GM12878 (cell line): ENCODE measurements around the gene SYT8. TPM values are rescaled to one million over a fixed set of nuclear protein-coding genes. Genes with fewer than 3 reads are reported as not detected.
"Not testable (repeated sequence)": the region's sequence is repeated elsewhere in the genome, so short reads cannot be mapped to it uniquely, and the experiment has no call there.

Experiments used
- ATAC-seq: fragments of 200-7000 bp; cut with Tn5 transposase; 3 replicates; pipeline ENCODE4 v1.9.1; 2020; ENCODE audit warnings: mild to moderate bottlenecking, moderate library complexity
- BruUV-seq: library from RNA; stranded (reverse); fragments of 400-500 nt; replicated peaks from 2 replicates; lab custom pipeline; 2021; lab: Mats Ljungman, UMichigan
- CTCF ChIA-PET: fragments of 300-600 bp; sonication (Branson Sonifier 250); formaldehyde crosslinking; extraction: SDS; loops from one replicate; lab custom pipeline; 2021; ENCODE audit warnings: inconsistent platforms; lab: Yijun Ruan, JAX
- POLR2A ChIA-PET: fragments of 350-600 bp; formaldehyde crosslinking; extraction: SDS; loops from one replicate; lab custom pipeline; 2021; ENCODE audit warnings: inconsistent platforms; lab: Charles Lee
- RAD21 ChIA-PET: fragments of 300-600 bp; sonication (Branson Sonifier 250); formaldehyde crosslinking; loops from one replicate; lab custom pipeline; 2023; ENCODE audit warnings: antibody characterized with exemption; ENCODE audit not compliant: unreplicated experiment; lab: Charles Lee
- SMC1A ChIA-PET: fragments of 300-600 bp; sonication (Branson Sonifier 250); formaldehyde crosslinking; loops from one replicate; lab custom pipeline; 2023; ENCODE audit not compliant: unreplicated experiment, uncharacterized antibody; lab: Charles Lee
- DNase-seq: peaks from one replicate; pipeline ENCODE4 v3.0.0-alpha.2; 2011; ENCODE audit warnings: low read depth, low spot score
- FAIRE-seq: peaks from 3 replicates; lab custom pipeline; 2011; peaks lifted over from hg19 to GRCh38; lab: Jason Lieb, UNC
- H2AFZ ChIP-seq: 2 replicates; pipeline ENCODE4 v1.6.0; 2011; ENCODE audit warnings: low read depth, low read length, control low read depth; ENCODE audit not compliant: control insufficient read depth
- H3K27ac ChIP-seq: 2 replicates; pipeline ENCODE4 v1.5.1; 2011; ENCODE audit warnings: control low read depth; ENCODE audit not compliant: control insufficient read depth, insufficient read depth
- H3K27me3 ChIP-seq, 2 experiments: replicated peaks in 1 of 2; 2 replicates each; pipeline versions ENCODE4 v1.6.0 to v1.6.1; 2011; ENCODE audit warnings: low read length in 1 of 2; ENCODE audit not compliant: control insufficient read depth in 2 of 2, insufficient read depth in 2 of 2
- H3K36me3 ChIP-seq, 2 experiments: 2 replicates each; pipeline ENCODE4 v1.5.1; 2011; ENCODE audit warnings: low read length in 1 of 2; ENCODE audit not compliant: control insufficient read depth in 2 of 2, insufficient read depth in 2 of 2
- H3K4me1 ChIP-seq: 2 replicates; pipeline ENCODE4 v1.6.1; 2011; ENCODE audit warnings: mild to moderate bottlenecking, low read length, moderate library complexity, mixed read lengths; ENCODE audit not compliant: control insufficient read depth, insufficient read depth
- H3K4me2 ChIP-seq: 2 replicates; pipeline ENCODE4 v1.6.0; 2011; ENCODE audit warnings: control low read depth; ENCODE audit not compliant: control insufficient read depth, insufficient read depth
- H3K4me3 ChIP-seq: fragments of 200-600 bp; sonication (generic); 2 replicates; pipeline ENCODE4 v1.5.1; 2016
- H3K79me2 ChIP-seq: 2 replicates; pipeline ENCODE4 v1.6.0; 2011; ENCODE audit warnings: low read length; ENCODE audit not compliant: control insufficient read depth, insufficient read depth
- H3K9ac ChIP-seq: 2 replicates; pipeline ENCODE4 v1.8.0; 2011; ENCODE audit warnings: low read length, control low read depth, mixed read lengths; ENCODE audit not compliant: control insufficient read depth, insufficient read depth
- H3K9me3 ChIP-seq: replicated peaks from 3 replicates; pipeline ENCODE4 v1.5.1; 2011; ENCODE audit warnings: mild to moderate bottlenecking, low read length; ENCODE audit not compliant: control insufficient read depth, insufficient read depth
- H4K20me1 ChIP-seq: 2 replicates; pipeline ENCODE4 v1.6.0; 2011; ENCODE audit not compliant: control insufficient read depth, insufficient read depth
- CBX3 ChIP-seq: fragments of 200-600 bp; sonication (generic); IDR thresholded peaks from 2 replicates; pipeline ENCODE4 v1.6.1; 2016; ENCODE audit warnings: low read depth, borderline replicate concordance
- HDAC2 ChIP-seq: fragments of 200-600 bp; sonication (generic); IDR thresholded peaks from 2 replicates; pipeline ENCODE4 v1.6.1; 2017
- IKZF2 ChIP-seq, 2 experiments: fragments of 450-650 bp; IDR thresholded peaks; 2 replicates each; pipeline ENCODE4 v1.6.1; 2017; ENCODE audit warnings: mild to moderate bottlenecking in 2 of 2, moderate library complexity in 2 of 2
- NRF1 ChIP-seq: conservative IDR thresholded peaks from 2 replicates; pipeline ENCODE4 v1.6.1; 2011; ENCODE audit warnings: mild to moderate bottlenecking, low read depth, low read length, improper control_type of control experiment
- POLR2AphosphoS5 ChIP-seq: IDR thresholded peaks from 2 replicates; pipeline ENCODE4 v1.6.1; 2011; ENCODE audit warnings: mild to moderate bottlenecking, low read length, inconsistent platforms
- RELA ChIP-seq: fragments of 450-650 bp; IDR thresholded peaks from 2 replicates; pipeline ENCODE4 v1.8.0; 2014; ENCODE audit warnings: borderline replicate concordance; ENCODE audit not compliant: partially characterized antibody
- SMAD1 ChIP-seq: fragments of 450-650 bp; IDR thresholded peaks from 2 replicates; pipeline ENCODE4 v1.6.1; 2018; ENCODE audit warnings: mild to moderate bottlenecking, low read depth; ENCODE audit not compliant: partially characterized antibody
- STAT1 ChIP-seq: fragments of 450-650 bp; conservative IDR thresholded peaks from 2 replicates; pipeline ENCODE4 v1.6.1; 2014; ENCODE audit warnings: antibody characterized with exemption, mild to moderate bottlenecking
- WGBS: methylation state at CpG from one replicate; pipeline ENCODE4 v1.1.6; 2016; ENCODE audit warnings: low lambda C conversion rate; ENCODE audit not compliant: insufficient replicate concordance, insufficient coverage; ENCODE audit errors: missing lambda C conversion rate; 5-methylcytosine and 5-hydroxymethylcytosine counted together
- in situ Hi-C: fragments of 300-500 bp; cut with MboI; formaldehyde crosslinking; loops from 9 replicates; pipeline ENCODE4 v1.14.3; 2018; ENCODE audit warnings: mixed read lengths
- intact Hi-C: fragments of 100-400 bp; cut with micrococcal nuclease; formaldehyde crosslinking; loops from one replicate; pipeline ENCODE4 v1.14.2; 2022; ENCODE audit not compliant: unreplicated experiment
- polyA plus RNA-seq, 11 experiments: library from polyadenylated mRNA; depleted of rRNA in 4 of 11; unstranded in 6 of 11; stranded (reverse) in 5 of 11; fragments of >200 nt; fragmentation: Nextera tagmentation in 4 of 11; fragmentation: Illumina TruSeq in 1 of 11; extraction: Ambion mirVana in 4 of 11; extraction: Trizol in 1 of 11; gene quantifications; 1 replicate in 1 of 11; 2 replicates in 10 of 11; pipeline versions ENCODE4 v1.2.1 to v1.2.3, GENCODE V29; 2011 to 2016; ENCODE audit warnings: inconsistent platforms in 2 of 11, missing spikeins in 2 of 11, low read depth in 1 of 11
- total RNA-seq, 4 experiments: library from RNA; depleted of rRNA in 3 of 4; stranded (reverse); fragments of >200 nt in 3 of 4; fragmentation: Illumina TruSeq in 1 of 4; extraction: Trizol in 1 of 4; gene quantifications; 2 replicates each; pipeline versions ENCODE4 v1.2.1 to v1.2.3, GENCODE V29; 2013 to 2021

Gene SYT8
- total and polyA plus RNA-seq, 10 of the 15 experiments (the other 5 are each of a cell fraction or from before 2014, with no cell fraction given): 0.44 TPM; not detected in 9

DNA sequence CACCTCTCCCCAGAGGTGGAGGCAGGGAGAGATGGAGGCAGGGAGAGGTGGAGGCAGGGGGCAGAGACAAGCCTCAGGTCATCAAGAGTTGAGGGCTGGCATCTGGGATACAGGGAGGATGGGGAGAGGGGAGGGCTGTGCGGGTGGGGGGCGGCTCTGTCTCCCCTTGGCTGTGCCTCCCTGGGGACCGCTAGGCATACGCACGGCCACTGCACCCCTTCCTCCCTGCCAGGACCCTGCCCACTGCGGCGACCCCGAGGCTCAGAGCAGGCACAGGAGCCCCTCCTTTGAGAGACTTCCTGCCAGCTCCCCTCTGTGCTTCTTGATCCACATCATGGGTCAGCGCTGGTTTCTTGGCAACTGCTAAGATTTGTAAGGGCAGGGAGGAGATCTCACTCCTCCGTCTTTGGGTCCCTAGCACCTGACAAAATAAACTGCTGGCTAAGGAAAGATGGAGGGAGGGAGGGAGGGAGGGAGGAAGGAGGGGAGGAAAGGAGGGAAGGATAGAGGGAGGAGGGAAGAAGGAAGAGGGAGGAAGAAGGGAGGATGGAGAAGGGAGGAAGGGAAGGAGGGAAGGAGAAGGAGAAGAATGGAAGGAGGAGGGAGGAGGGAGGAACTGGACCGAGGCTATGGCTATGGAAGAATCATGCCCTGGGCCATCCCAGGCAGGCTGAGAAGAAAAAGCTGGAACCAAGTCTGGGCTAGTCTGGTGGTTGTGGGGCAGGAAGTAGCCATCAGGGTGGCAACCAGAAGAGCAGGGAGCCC is 38.4 kb downstream of the SYT8 start:
- FAIRE-seq (no peak), ATAC-seq (no peak), DNase-seq (no peak)
- Histone ChIP-seq H3K27me3 (no peaks in the 10 kb centered on the region), H3K9ac (no peak overlapping the region), H3K4me3 (no peak overlapping the region), H3K79me2 (no peaks in the 10 kb centered on the region; the same call in none of the 2 replicates), H3K4me2 (no peak overlapping the region), H4K20me1 (no peaks in the 10 kb centered on the region; the same call in 1 of the 2 replicates), H3K4me1 (no peaks in the 10 kb centered on the region), H2AFZ (no peak overlapping the region), H3K27ac (no peak overlapping the region), H3K9me3 (no peaks in the 10 kb centered on the region), H3K36me3 (peaks cover 0 to 1% of the 10 kb centered on the region in 2 experiments; a peak in 2 of 4 replicates)
- ChIA-PET SMC1A (no interaction called here), RAD21 (no interaction called here), CTCF (no interaction called here), POLR2A (no interaction called here)
- TF ChIP-seq IKZF2 (IDR thresholded peaks at IDR 0.05) (no peak), HDAC2 (no peak), SMAD1 (no peak), NRF1 (no peak), POLR2AphosphoS5 (no peak), CBX3 (no peak), STAT1 (no peak), RELA (no peak)
- BruUV-seq: no TSS peak
- WGBS: 9% methylated on average over 6 of the region's 11 CpGs
- in situ Hi-C loops (no loop called here), intact Hi-C loops (no loop called here)

DNA sequence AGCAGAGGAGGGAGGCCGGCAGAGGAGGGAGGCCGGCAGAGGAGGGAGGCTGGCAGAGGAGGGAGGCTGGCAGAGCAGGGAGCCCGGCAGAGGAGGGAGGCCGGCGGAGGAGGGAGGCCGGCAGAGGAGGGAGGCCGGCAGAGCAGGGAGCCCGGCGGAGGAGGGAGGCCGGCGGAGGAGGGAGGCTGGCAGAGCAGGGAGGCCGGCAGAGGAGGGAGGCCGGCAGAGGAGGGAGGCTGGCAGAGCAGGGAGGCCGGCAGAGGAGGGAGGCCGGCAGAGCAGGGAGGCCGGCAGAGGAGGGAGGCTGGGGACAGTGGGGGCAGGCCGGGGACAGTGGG is 39.0 kb downstream of the SYT8 start:
- no CpG with 5 or more reads among the region's 17 CpGs for WGBS
- BruUV-seq, H2AFZ ChIP-seq, H3K4me3 ChIP-seq, POLR2A ChIA-PET, H3K36me3 ChIP-seq, FAIRE-seq, CTCF ChIA-PET, SMC1A ChIA-PET, H3K27me3 ChIP-seq, ATAC-seq, in situ Hi-C loops, RAD21 ChIA-PET, H4K20me1 ChIP-seq, DNase-seq, H3K79me2 ChIP-seq, intact Hi-C loops, H3K9ac ChIP-seq, H3K9me3 ChIP-seq, H3K27ac ChIP-seq, H3K4me2 ChIP-seq, H3K4me1 ChIP-seq: not testable (repeated sequence)

GRCh38 chr11:1874441-1875092 is 39.8 kb downstream of the SYT8 start:
- CTCF ChIA-PET: interaction anchor here (1.6 kb wide), 1 partner anchor 21 kb away, joined by 4 read pairs; no protein-coding TSS in a partner anchor
- not testable (repeated sequence) for H3K4me1 ChIP-seq, FAIRE-seq

More at GRCh38 chr11:1874441-1875092, 39.8 kb downstream of the SYT8 start:
- BruUV-seq, H3K27ac ChIP-seq, in situ Hi-C loops, RAD21 ChIA-PET, H4K20me1 ChIP-seq, H3K9me3 ChIP-seq, POLR2A ChIA-PET, H3K79me2 ChIP-seq, H2AFZ ChIP-seq, H3K36me3 ChIP-seq, H3K4me3 ChIP-seq, H3K27me3 ChIP-seq, intact Hi-C loops, DNase-seq, H3K4me2 ChIP-seq, H3K9ac ChIP-seq, ATAC-seq, SMC1A ChIA-PET: not testable (repeated sequence)
- 83% methylated on average over 16 of the region's 17 CpGs for WGBS
